K562 (cell line): ENCODE results near the gene SRCAP. TPM values are rescaled to one million over a fixed set of nuclear protein-coding genes. Genes with fewer than 3 reads are reported as not detected.

Experiments
- ATAC-seq: fragments of 200-7000 bp; cut with Tn5 transposase; 3 replicates; pipeline ENCODE4 v1.9.1; 2020; ENCODE audit warnings: moderate library complexity
- BruUV-seq: library from RNA; stranded (reverse); fragments of 400-500 nt; replicated peaks from 2 replicates; lab custom pipeline; 2021; lab: Mats Ljungman, UMichigan
- CTCF ChIA-PET: fragments of 300-600 bp; formaldehyde crosslinking; extraction: SDS; loops from one replicate; lab custom pipeline; 2021; ENCODE audit warnings: low intra/inter-chr PET ratio; lab: Yijun Ruan, JAX
- POLR2A ChIA-PET: fragments of 300-600, 350-650 bp; sonication (Branson Sonifier 250); formaldehyde crosslinking; extraction: SDS; loops from one replicate; lab custom pipeline; 2021; ENCODE audit warnings: antibody characterized with exemption, inconsistent platforms; lab: Yijun Ruan, JAX
- DNase-seq, 4 experiments: peaks; one replicate each; pipeline versions ENCODE4 v3.0.0 to v3.0.0-alpha.2; 2011 to 2018; ENCODE audit warnings: low spot score in 3 of 4, mixed read lengths in 3 of 4; ENCODE audit errors: extremely low read depth in 1 of 4
- FAIRE-seq: peaks from 2 replicates; lab custom pipeline; 2011; peaks lifted over from hg19 to GRCh38; lab: Jason Lieb, UNC
- H2AFZ ChIP-seq: 2 replicates; pipeline ENCODE4 v1.6.0; 2011; ENCODE audit warnings: low read depth, low read length, control low read depth, inconsistent platforms
- H3K27ac ChIP-seq: fragments of 200-600 bp; 3 replicates; pipeline ENCODE4 v1.8.0; 2011; ENCODE audit warnings: low read depth, mild to moderate bottlenecking, control low read depth, inconsistent platforms, low read length, moderate library complexity, mixed read lengths; ENCODE audit errors: extremely low read depth
- H3K27me3 ChIP-seq, 2 experiments: fragments of 300-600 bp in 1 of 2; 2 replicates in 1 of 2; 3 replicates in 1 of 2; pipeline versions ENCODE4 v1.6.0 to v1.8.0; 2011; ENCODE audit warnings: inconsistent platforms in 2 of 2, low read length in 2 of 2, mild to moderate bottlenecking in 1 of 2, mixed read lengths in 1 of 2, moderate library complexity in 1 of 2; ENCODE audit not compliant: control insufficient read depth in 2 of 2, insufficient read depth in 2 of 2
- H3K36me3 ChIP-seq: fragments of 300-600 bp; 3 replicates; pipeline ENCODE4 v1.8.0; 2011; ENCODE audit warnings: mild to moderate bottlenecking, low read length, inconsistent platforms; ENCODE audit not compliant: control insufficient read depth, insufficient read depth
- H3K4me1 ChIP-seq, 2 experiments: fragments of 200-600 bp in 1 of 2; replicated peaks in 1 of 2; 2 replicates in 1 of 2; 3 replicates in 1 of 2; pipeline versions ENCODE4 v1.5.1 to v1.8.0; 2011; ENCODE audit warnings: inconsistent platforms in 2 of 2, low read length in 2 of 2, mild to moderate bottlenecking in 1 of 2, mixed read lengths in 1 of 2, moderate library complexity in 1 of 2; ENCODE audit not compliant: control insufficient read depth in 2 of 2, insufficient read depth in 2 of 2
- H3K4me2 ChIP-seq: 2 replicates; pipeline ENCODE4 v1.6.1; 2011; ENCODE audit warnings: low read length, control low read depth, inconsistent platforms, mixed read lengths; ENCODE audit not compliant: insufficient read depth
- H3K4me3 ChIP-seq: fragments of 200-600 bp; sonication (generic), shearing (Covaris generic); 2 replicates; pipeline ENCODE4 v1.5.1; 2016; ENCODE audit warnings: control low read depth, inconsistent platforms
- H3K79me2 ChIP-seq: fragments of 200-600 bp; 3 replicates; pipeline ENCODE4 v1.8.0; 2011; ENCODE audit warnings: low read length, inconsistent platforms; ENCODE audit not compliant: control insufficient read depth, insufficient read depth
- H3K9ac ChIP-seq, 2 experiments: 2 replicates each; pipeline versions ENCODE4 v1.6.0 to v1.6.1; 2011; ENCODE audit warnings: low read depth in 2 of 2, low read length in 2 of 2, control low read depth in 1 of 2, inconsistent platforms in 1 of 2, mild to moderate bottlenecking in 1 of 2, mixed read lengths in 1 of 2; ENCODE audit not compliant: insufficient read depth in 1 of 2
- H3K9me1 ChIP-seq: one replicate; pipeline ENCODE4 v1.6.0; 2011; ENCODE audit warnings: inconsistent platforms, mild to moderate bottlenecking, low read length, moderate library complexity; ENCODE audit not compliant: control insufficient read depth, insufficient read depth
- H3K9me3 ChIP-seq: replicated peaks from 2 replicates; pipeline ENCODE4 v1.5.1; 2011; ENCODE audit warnings: low read depth, low read length, inconsistent platforms; ENCODE audit not compliant: control insufficient read depth, insufficient read depth
- H4K20me1 ChIP-seq: replicated peaks from 2 replicates; pipeline ENCODE4 v1.6.1; 2011; ENCODE audit warnings: low read length, inconsistent platforms, mixed read lengths; ENCODE audit not compliant: control insufficient read depth, insufficient read depth
- CLOCK ChIP-seq: fragments of 250-450 bp; sonication (Bioruptor Pico); IDR thresholded peaks from 2 replicates; pipeline ENCODE4 v1.4.0; 2020; ENCODE audit warnings: mild to moderate bottlenecking, moderate library complexity, borderline replicate concordance
- CREM ChIP-seq: IDR thresholded peaks from 2 replicates; pipeline ENCODE4 v1.6.1; 2014; ENCODE audit warnings: antibody characterized with exemption, low read depth
- HSF4 ChIP-seq: fragments of 250-450 bp; sonication (Bioruptor Pico); IDR thresholded peaks from 2 replicates; pipeline ENCODE4 v2.1.2; 2022; ENCODE audit warnings: mild to moderate bottlenecking, moderate library complexity, borderline replicate concordance
- NFE2 ChIP-seq: IDR thresholded peaks from 2 replicates; pipeline ENCODE4 v1.6.1; 2014; ENCODE audit warnings: antibody characterized with exemption, low read depth
- NR3C1 ChIP-seq: sonication (generic); formaldehyde crosslinking; IDR thresholded peaks from 2 replicates; pipeline ENCODE4 v1.8.1; 2022; ENCODE audit warnings: missing genetic modification reagents
- POLR2B ChIP-seq: fragments of 450-650 bp; IDR thresholded peaks from 2 replicates; pipeline ENCODE4 v1.6.1; 2018; ENCODE audit warnings: low read depth; ENCODE audit not compliant: partially characterized antibody
- RFX7 ChIP-seq: fragments of 250-450 bp; sonication (Bioruptor Pico); IDR thresholded peaks from 2 replicates; pipeline ENCODE4 v1.5.1; 2021; ENCODE audit warnings: mild to moderate bottlenecking
- SMARCE1 ChIP-seq: fragments of 450-650 bp; IDR thresholded peaks from 2 replicates; pipeline ENCODE4 v1.7.1; 2016; ENCODE audit warnings: mild to moderate bottlenecking
- TAF1 ChIP-seq: IDR thresholded peaks from 2 replicates; pipeline ENCODE4 v1.6.1; 2011; ENCODE audit warnings: mild to moderate bottlenecking, low read length, moderate library complexity; ENCODE audit not compliant: insufficient read depth, control insufficient read depth, severe bottlenecking; ENCODE audit errors: extremely low read depth
- ZNF124 ChIP-seq: sonication (generic); formaldehyde crosslinking; IDR thresholded peaks from 2 replicates; pipeline ENCODE4 v1.8.1; 2022; ENCODE audit warnings: missing genetic modification reagents
- ZNF23 ChIP-seq: fragments of 250-450 bp; sonication (Bioruptor Pico); IDR thresholded peaks from 2 replicates; pipeline ENCODE4 v1.4.0; 2020; ENCODE audit warnings: mild to moderate bottlenecking
- ZNF232 ChIP-seq: sonication (generic); formaldehyde crosslinking; IDR thresholded peaks from 2 replicates; pipeline ENCODE4 v1.8.0; 2022; ENCODE audit warnings: mild to moderate bottlenecking, missing genetic modification reagents
- ZNF282 ChIP-seq: sonication (generic); formaldehyde crosslinking; IDR thresholded peaks from 2 replicates; pipeline ENCODE4 v1.8.1; 2023; ENCODE audit warnings: missing genetic modification reagents
- WGBS: fragments of 100-300 bp; shearing (Covaris generic); methylation state at CpG from one replicate; pipeline ENCODE4 v1.1.6; 2016; ENCODE audit warnings: low coverage, mixed read lengths; ENCODE audit not compliant: insufficient coverage; ENCODE audit errors: missing lambda C conversion rate; 5-methylcytosine and 5-hydroxymethylcytosine counted together
- in situ Hi-C: fragments of 300-500 bp; cut with MboI; formaldehyde crosslinking; loops from 4 replicates; pipeline ENCODE4 v1.15.0; 2018; ENCODE audit warnings: inconsistent platforms, mixed read lengths
- intact Hi-C: fragments of 100-400 bp; cut with micrococcal nuclease; formaldehyde crosslinking; loops from 2 replicates; pipeline ENCODE4 v1.14.2; 2022
- polyA plus RNA-seq, 8 experiments: library from polyadenylated mRNA; depleted of rRNA in 4 of 8; stranded (reverse) in 5 of 8; unstranded in 3 of 8; fragments of >200 nt; fragmentation: Nextera tagmentation in 2 of 8; fragmentation: Illumina TruSeq in 1 of 8; extraction: Ambion mirVana in 2 of 8; extraction: Trizol in 1 of 8; gene quantifications; 2 replicates each; pipeline versions ENCODE4 v1.2.1 to v1.2.3, GENCODE V29; 2011 to 2014; ENCODE audit warnings: inconsistent platforms in 1 of 8, missing spikeins in 1 of 8
- total RNA-seq, 7 experiments: library from RNA; depleted of rRNA in 6 of 7; stranded (reverse); fragments of >200 nt in 6 of 7; fragmentation: Illumina TruSeq in 2 of 7; extraction: Trizol in 2 of 7; gene quantifications; 2 replicates each; pipeline versions ENCODE4 v1.2.1 to v1.2.3, GENCODE V29; 2011 to 2021; ENCODE audit warnings: low replicate concordance in 1 of 7

SRCAP gene
- total and polyA plus RNA-seq, 9 of the 15 experiments (the other 6 are each of a cell fraction or from before 2014, with no cell fraction given): 0.21 to 62.6 (median 5.8) TPM

GRCh38 chr16:30780549-30780948 is 81.6 kb downstream of the SRCAP start:
- no peaks in the 10 kb centered on the region for H3K9me3 ChIP-seq
- no peak overlapping the region for H2AFZ ChIP-seq
- DNase-seq (no peak), FAIRE-seq (no peak), ATAC-seq (no peak)
- TF ChIP-seq NR3C1 (CRISPR knock-in tag) (no peak), NFE2 (no peak), RFX7 (CRISPR knock-in tag) (no peak), ZNF23 (CRISPR knock-in tag) (no peak), ZNF232 (CRISPR knock-in tag) (no peak), CLOCK (no peak), ZNF282 (CRISPR knock-in tag) (no peak), CREM (no peak), HSF4 (no peak), TAF1 (no peak), ZNF124 (CRISPR knock-in tag) (no peak), SMARCE1 (no peak), POLR2B (no peak)
- no peak overlapping the region for H3K4me2 ChIP-seq
- CTCF ChIA-PET: no interaction called here
- H3K27ac ChIP-seq: no peak overlapping the region
- peaks cover 27 to 47% of the 10 kb centered on the region in 2 experiments for H3K4me1 ChIP-seq
- no peak overlapping the region for H3K4me3 ChIP-seq
- no TSS peak for BruUV-seq
- intact Hi-C loops: no loop called here
- no peaks in the 10 kb centered on the region for H3K9me1 ChIP-seq
- WGBS: 84% methylated on average over 4 of the region's 4 CpGs
- POLR2A ChIA-PET: interaction anchor here (0.8 to 2.1 kb wide), 4 partner anchors 10 to 136 kb away, joined by 3 to 7 read pairs (median 4); no protein-coding TSS in a partner anchor
- in situ Hi-C loops: no loop called here
- H3K79me2 ChIP-seq: peaks cover 37% of the 10 kb centered on the region
- H3K9ac ChIP-seq: peak overlapping the region in 1 of 2 experiments; percentile 62; a peak in 1 of 4 replicates
- no peaks in the 10 kb centered on the region; the same call in 1 of the 2 replicates for H4K20me1 ChIP-seq
- no peaks in the 10 kb centered on the region for H3K27me3 ChIP-seq
- H3K36me3 ChIP-seq: peaks cover 54% of the 10 kb centered on the region; the same call in 1 of the 3 replicates
